IMR-90 (cell line): ENCODE data around the gene SYNRG. TPM values are rescaled to one million over a fixed set of nuclear protein-coding genes. Genes with fewer than 3 reads are reported as not detected.

ENCODE experiments used
- ATAC-seq: fragments of 200-7000 bp; cut with Tn5 transposase; 2 replicates; pipeline ENCODE4 v1.9.1; 2020; ENCODE audit warnings: low read depth, mild to moderate bottlenecking, moderate library complexity
- BruUV-seq: library from RNA; stranded (reverse); fragments of 400-500 nt; replicated peaks from 2 replicates; lab custom pipeline; 2021; lab: Mats Ljungman, UMichigan
- CTCF ChIA-PET: fragments of 300-600 bp; formaldehyde crosslinking; extraction: SDS; loops from one replicate; lab custom pipeline; 2021; ENCODE audit warnings: antibody characterized with exemption; lab: Yijun Ruan, JAX
- POLR2A ChIA-PET: fragments of 300-600 bp; sonication (Branson Sonifier 250); formaldehyde crosslinking; loops from one replicate; lab custom pipeline; 2022; ENCODE audit warnings: antibody characterized with exemption; ENCODE audit not compliant: unreplicated experiment; lab: Charles Lee
- DNase-seq: peaks from one replicate; pipeline ENCODE4 v3.0.0; 2013
- H2AFZ ChIP-seq: replicated peaks from 2 replicates; pipeline ENCODE3; 2013; ENCODE audit warnings: low read length, mild to moderate bottlenecking; ENCODE audit not compliant: poor library complexity
- H2AK5ac ChIP-seq: 2 replicates; pipeline ENCODE4 v1.6.1; 2013; ENCODE audit warnings: low read depth, low read length, inconsistent platforms
- H2AK9ac ChIP-seq: replicated peaks from 2 replicates; pipeline ENCODE3; 2013; ENCODE audit warnings: mild to moderate bottlenecking, low read depth, low read length, moderate library complexity; ENCODE audit not compliant: poor library complexity
- H2BK120ac ChIP-seq: 2 replicates; pipeline ENCODE4 v1.6.1; 2013; ENCODE audit warnings: low read depth, low read length, inconsistent platforms
- H2BK15ac ChIP-seq: 3 replicates; pipeline ENCODE4 v1.6.1; 2013; ENCODE audit warnings: low read depth, low read length, inconsistent platforms
- H2BK20ac ChIP-seq: 2 replicates; pipeline ENCODE4 v1.6.1; 2013; ENCODE audit warnings: low read depth, mild to moderate bottlenecking, inconsistent platforms, low read length, moderate library complexity
- H2BK5ac ChIP-seq: 2 replicates; pipeline ENCODE4 v1.6.1; 2013; ENCODE audit warnings: mild to moderate bottlenecking, low read depth, low read length, inconsistent platforms; ENCODE audit not compliant: poor library complexity, severe bottlenecking
- H3K14ac ChIP-seq: replicated peaks from 2 replicates; pipeline ENCODE4 v1.6.1; 2013; ENCODE audit warnings: low read depth, low read length, inconsistent platforms
- H3K18ac ChIP-seq: 2 replicates; pipeline ENCODE4 v1.6.1; 2013; ENCODE audit warnings: low read depth, low read length, control low read depth
- H3K23ac ChIP-seq: 2 replicates; pipeline ENCODE4 v1.6.1; 2013; ENCODE audit warnings: low read depth, low read length, inconsistent platforms
- H3K27ac ChIP-seq: 2 replicates; pipeline ENCODE4 v1.5.1; 2013; ENCODE audit warnings: mild to moderate bottlenecking, control low read depth, low read length; ENCODE audit not compliant: insufficient read depth
- H3K27me3 ChIP-seq: 2 replicates; pipeline ENCODE4 v1.6.1; 2013; ENCODE audit warnings: low read length; ENCODE audit not compliant: control insufficient read depth, insufficient read depth
- H3K36me3 ChIP-seq: 2 replicates; pipeline ENCODE4 v1.6.1; 2013; ENCODE audit warnings: low read length, mixed read lengths; ENCODE audit not compliant: control insufficient read depth, insufficient read depth
- H3K4ac ChIP-seq: 2 replicates; pipeline ENCODE4 v1.6.1; 2013; ENCODE audit warnings: low read depth, low read length, inconsistent platforms
- H3K4me1 ChIP-seq: 2 replicates; pipeline ENCODE4 v1.6.1; 2013; ENCODE audit warnings: low read length, mixed read lengths; ENCODE audit not compliant: control insufficient read depth, insufficient read depth
- H3K4me2 ChIP-seq: 2 replicates; pipeline ENCODE4 v1.6.1; 2013; ENCODE audit warnings: low read depth, mild to moderate bottlenecking, control low read depth, low read length, moderate library complexity
- H3K4me3 ChIP-seq: 2 replicates; pipeline ENCODE4 v1.5.1; 2013; ENCODE audit warnings: low read depth, mild to moderate bottlenecking, control low read depth, low read length, moderate library complexity; ENCODE audit not compliant: insufficient read depth
- H3K56ac ChIP-seq: 2 replicates; pipeline ENCODE4 v1.6.1; 2013; ENCODE audit warnings: low read length, inconsistent platforms; ENCODE audit not compliant: insufficient read depth; ENCODE audit errors: extremely low read depth
- H3K79me1 ChIP-seq, 2 experiments: 2 replicates each; pipeline ENCODE4 v1.6.1; 2013; ENCODE audit warnings: low read length in 2 of 2, inconsistent platforms in 1 of 2, low read depth in 1 of 2
- H3K9ac ChIP-seq: 2 replicates; pipeline ENCODE4 v1.6.1; 2013; ENCODE audit warnings: low read depth, low read length, control low read depth
- H3K9me1 ChIP-seq: 2 replicates; pipeline ENCODE4 v1.6.1; 2013; ENCODE audit warnings: low read length, inconsistent platforms; ENCODE audit not compliant: insufficient read depth
- H3K9me3 ChIP-seq: 2 replicates; pipeline ENCODE4 v1.6.1; 2013; ENCODE audit warnings: low read length; ENCODE audit not compliant: control insufficient read depth, insufficient read depth
- H4K20me1 ChIP-seq: 2 replicates; pipeline ENCODE4 v1.6.1; 2013; ENCODE audit warnings: low read length, inconsistent platforms; ENCODE audit not compliant: insufficient read depth
- H4K5ac ChIP-seq: 2 replicates; pipeline ENCODE4 v1.6.1; 2013; ENCODE audit warnings: mild to moderate bottlenecking, low read depth, low read length, control low read depth
- H4K8ac ChIP-seq, 2 experiments: 2 replicates each; pipeline ENCODE4 v1.6.1; 2013; ENCODE audit warnings: low read depth in 2 of 2, low read length in 2 of 2, control low read depth in 1 of 2, inconsistent platforms in 1 of 2
- H4K91ac ChIP-seq: 2 replicates; pipeline ENCODE4 v1.6.1; 2013; ENCODE audit warnings: low read depth, low read length, inconsistent platforms; ENCODE audit not compliant: insufficient read depth
- BHLHE40 ChIP-seq: fragments of 150-350 bp; IDR thresholded peaks from 2 replicates; pipeline ENCODE4 v1.6.1; 2016; ENCODE audit warnings: mild to moderate bottlenecking, low read depth, low read length
- CEBPB ChIP-seq: IDR thresholded peaks from 2 replicates; pipeline ENCODE4 v1.6.1; 2012; ENCODE audit warnings: low read depth, low read length, improper control_type of control experiment
- CHD1 ChIP-seq: IDR thresholded peaks from 2 replicates; pipeline ENCODE4 v1.6.1; 2012; ENCODE audit warnings: low read depth, low read length, improper control_type of control experiment
- ELK1 ChIP-seq: fragments of 150-350 bp; IDR thresholded peaks from 2 replicates; pipeline ENCODE4 v1.6.1; 2016; ENCODE audit warnings: low read depth, mild to moderate bottlenecking, low read length, moderate library complexity, borderline replicate concordance
- FOS ChIP-seq: fragments of 150-350 bp; IDR thresholded peaks from 2 replicates; pipeline ENCODE4 v1.6.1; 2016; ENCODE audit warnings: low read depth, low read length
- MAFK ChIP-seq: IDR thresholded peaks from 2 replicates; pipeline ENCODE4 v1.6.1; 2012; ENCODE audit warnings: low read depth, low read length, improper control_type of control experiment
- MAZ ChIP-seq: IDR thresholded peaks from 2 replicates; pipeline ENCODE4 v1.6.1; 2012; ENCODE audit warnings: low read depth, mild to moderate bottlenecking, low read length, improper control_type of control experiment, moderate library complexity, borderline replicate concordance
- MXI1 ChIP-seq: IDR thresholded peaks from 2 replicates; pipeline ENCODE4 v1.6.1; 2012; ENCODE audit warnings: low read depth, mild to moderate bottlenecking, low read length, moderate library complexity, borderline replicate concordance
- NFE2L2 ChIP-seq: fragments of 150-350 bp; IDR thresholded peaks from 2 replicates; pipeline ENCODE4 v1.6.1; 2016; ENCODE audit warnings: low read depth, mild to moderate bottlenecking, low read length
- POLR2A ChIP-seq: IDR thresholded peaks from 2 replicates; pipeline ENCODE4 v1.6.1; 2012; ENCODE audit warnings: mild to moderate bottlenecking, low read depth, low read length
- RAD21 ChIP-seq: IDR thresholded peaks from 2 replicates; pipeline ENCODE4 v1.6.1; 2012; ENCODE audit warnings: low read length, improper control_type of control experiment
- RCOR1 ChIP-seq: IDR thresholded peaks from 2 replicates; pipeline ENCODE4 v1.6.1; 2012; ENCODE audit warnings: mild to moderate bottlenecking, low read length, improper control_type of control experiment; ENCODE audit not compliant: insufficient replicate concordance
- RFX5 ChIP-seq: IDR thresholded peaks from 2 replicates; pipeline ENCODE4 v1.8.0; 2012; ENCODE audit warnings: low read depth, mild to moderate bottlenecking, low read length, moderate library complexity
- SMC3 ChIP-seq: fragments of 150-350 bp; IDR thresholded peaks from 2 replicates; pipeline ENCODE4 v1.6.1; 2016; ENCODE audit warnings: low read depth, mild to moderate bottlenecking, antibody characterized with exemption, low read length, moderate library complexity
- USF2 ChIP-seq: fragments of 150-350 bp; IDR thresholded peaks from 2 replicates; pipeline ENCODE4 v1.6.1; 2017; ENCODE audit warnings: mild to moderate bottlenecking, antibody characterized with exemption, low read length, low read depth
- WGBS, 2 experiments: methylation state at CpG; one replicate each; pipeline versions ENCODE4 v1.1.5 to v1.1.7; 2013; ENCODE audit warnings: missing lambda C conversion rate in 2 of 2; ENCODE audit not compliant: insufficient read length in 1 of 2; ENCODE audit errors: extremely low coverage in 2 of 2; 5-methylcytosine and 5-hydroxymethylcytosine counted together
- dilution Hi-C: fragments of 300-500 bp; cut with HindIII; formaldehyde crosslinking; loops from one replicate; pipeline ENCODE4 v1.14.3; 2018; ENCODE audit warnings: low sequenced_read_pairs; ENCODE audit not compliant: unreplicated experiment
- in situ Hi-C: fragments of 300-500 bp; cut with MboI; formaldehyde crosslinking; loops from 3 replicates; pipeline ENCODE4 v1.14.3; 2019; ENCODE audit warnings: low sequenced_read_pairs, inconsistent platforms, mixed read lengths
- intact Hi-C: fragments of 100-400 bp; cut with micrococcal nuclease; formaldehyde crosslinking; loops from 2 replicates; pipeline ENCODE4 v1.10.0; 2022
- polyA plus RNA-seq, 3 experiments: library from polyadenylated mRNA; depleted of rRNA; stranded (reverse); fragments of >200 nt; gene quantifications; 2 replicates each; pipeline ENCODE4 v1.2.3, GENCODE V29; 2012; ENCODE audit warnings: low replicate concordance in 1 of 3
- total RNA-seq: library from RNA; depleted of rRNA; stranded (reverse); fragments of >200 nt; gene quantifications from 2 replicates; pipeline ENCODE4 v1.2.3, GENCODE V29; 2012

SYNRG gene
- total and polyA plus RNA-seq, 2 of the 4 experiments (the other 2 are of a cell fraction): 11.7 to 15.2 TPM

- peaks cover 7% of the 10 kb centered on the region; the same call in 1 of the 2 replicates for H3K4me1 ChIP-seq
- intact Hi-C loops: loop anchor here (2.0 kb wide), 1 partner anchor 115 kb away; no protein-coding TSS in a partner anchor
- no peak overlapping the region for H3K9ac ChIP-seq
- H2AFZ ChIP-seq: no peak overlapping the region
- ATAC-seq: peak; percentile 31
- peak; percentile 99 for DNase-seq
- no peaks in the 10 kb centered on the region for H3K9me3 ChIP-seq
- H3K79me1 ChIP-seq: peaks cover 0 to 36% of the 10 kb centered on the region in 2 experiments; a peak in 2 of 4 replicates
- no TSS peak for BruUV-seq
- H2BK120ac ChIP-seq: peak overlapping the region; percentile 70
- in situ Hi-C loops: no loop called here
- no peak overlapping the region for H4K5ac ChIP-seq
- H2AK9ac ChIP-seq: no peak overlapping the region
- no peaks in the 10 kb centered on the region for H3K27me3 ChIP-seq
- peaks cover 4% of the 10 kb centered on the region; the same call in 1 of the 2 replicates for H3K9me1 ChIP-seq
- 0 out of 2 replicates have a peak overlapping the region, but pooled peaks have one; percentile 58 for H3K56ac ChIP-seq
- no peaks in the 10 kb centered on the region for H3K36me3 ChIP-seq
- no peak overlapping the region; the same call in 1 of the 2 replicates for H3K4me3 ChIP-seq
- dilution Hi-C loops: no loop called here
- peak overlapping the region; percentile 16 for H3K4ac ChIP-seq
- peak overlapping the region; percentile 23; the same call in 2 of the 3 replicates for H2BK15ac ChIP-seq
- H3K27ac ChIP-seq: peak overlapping the region; percentile 51; the same call in 1 of the 2 replicates
- H4K8ac ChIP-seq: peak overlapping the region in 1 of 2 experiments; percentile 44; a peak in 1 of 4 replicates
- ChIA-PET POLR2A (no interaction called here), CTCF (no interaction called here)
- no peak overlapping the region for H3K23ac ChIP-seq
- H3K18ac ChIP-seq: peak overlapping the region; percentile 48; the same call in 1 of the 2 replicates
- peak overlapping the region; percentile 33 for H2BK20ac ChIP-seq
- H4K91ac ChIP-seq: peak overlapping the region; percentile 26; the same call in 1 of the 2 replicates
- H2BK5ac ChIP-seq: peak overlapping the region; percentile 97
- WGBS, 2 experiments: 50% methylated on average over 2 of the region's 7 CpGs; no CpG with 5 or more reads in 1 of the 2 experiments
- H3K4me2 ChIP-seq: peak overlapping the region; percentile 58
- peak overlapping the region; percentile 66; the same call in 1 of the 2 replicates for H2AK5ac ChIP-seq
- peaks cover 31% of the 10 kb centered on the region; the same call in 1 of the 2 replicates for H4K20me1 ChIP-seq
- H3K14ac ChIP-seq: 0 out of 2 replicates have a peak overlapping the region, but pooled peaks have one; percentile 23
- TF ChIP-seq ELK1 (no peak), CEBPB (no peak), CHD1 (no peak), RFX5 (no peak), NFE2L2 (peak; percentile 96), USF2 (no peak), BHLHE40 (peak; percentile 41), RCOR1 (peak; percentile 30), POLR2A (no peak; the same call in 1 of the 2 replicates), FOS (peak; percentile 88), RAD21 (peak; percentile 27), MAFK (peak; percentile 86), MXI1 (no peak), MAZ (no peak), SMC3 (no peak)
These were observed 121.1 kb downstream of the SYNRG start for GRCh38 chr17:37488009-37488604.
